Uterus (tissue), 2 donors: ENCODE data around the gene TMEM229B.

Source experiments
- POLR2A ChIP-seq, 2 donors: fragments of 450-650 bp; IDR thresholded peaks; one replicate each; pipeline ENCODE4 v1.6.1; 2016; ENCODE audit warnings: antibody characterized with exemption in 2 of 2, mild to moderate bottlenecking in 1 of 2, moderate library complexity in 1 of 2
- TF ChIP-seq, protein P1 (sequence below), 4 experiments: fragments of 200-600 bp in 2 of 4; fragments of 450-650 bp in 2 of 4; sonication (generic) in 2 of 4; IDR thresholded peaks; one replicate each; pipeline ENCODE4 v1.5.1; 2016 to 2019; ENCODE audit warnings: antibody characterized with exemption in 4 of 4, mild to moderate bottlenecking in 2 of 4, moderate library complexity in 1 of 4

DNA sequence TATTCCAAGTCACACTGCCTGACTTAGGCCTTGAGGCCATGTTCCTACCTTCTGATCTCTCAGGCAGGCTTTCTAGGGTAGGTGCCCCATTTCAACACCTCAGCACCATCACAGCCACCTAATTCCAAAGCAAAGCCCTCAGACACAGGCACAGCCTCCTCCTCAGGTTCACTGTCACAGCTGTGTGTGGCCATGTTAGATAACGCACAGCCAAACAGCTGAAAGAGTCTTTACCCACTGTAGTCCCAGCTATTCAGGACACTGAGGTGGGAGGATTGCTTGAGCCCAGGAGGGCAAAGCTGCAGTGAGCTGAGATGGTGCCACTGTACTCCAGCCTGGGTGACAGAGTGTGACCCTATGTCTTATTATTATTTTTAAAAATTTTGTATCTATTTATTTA lies 7.3 kb upstream of the TMEM229B start:
- TF ChIP-seq, protein P1, sequence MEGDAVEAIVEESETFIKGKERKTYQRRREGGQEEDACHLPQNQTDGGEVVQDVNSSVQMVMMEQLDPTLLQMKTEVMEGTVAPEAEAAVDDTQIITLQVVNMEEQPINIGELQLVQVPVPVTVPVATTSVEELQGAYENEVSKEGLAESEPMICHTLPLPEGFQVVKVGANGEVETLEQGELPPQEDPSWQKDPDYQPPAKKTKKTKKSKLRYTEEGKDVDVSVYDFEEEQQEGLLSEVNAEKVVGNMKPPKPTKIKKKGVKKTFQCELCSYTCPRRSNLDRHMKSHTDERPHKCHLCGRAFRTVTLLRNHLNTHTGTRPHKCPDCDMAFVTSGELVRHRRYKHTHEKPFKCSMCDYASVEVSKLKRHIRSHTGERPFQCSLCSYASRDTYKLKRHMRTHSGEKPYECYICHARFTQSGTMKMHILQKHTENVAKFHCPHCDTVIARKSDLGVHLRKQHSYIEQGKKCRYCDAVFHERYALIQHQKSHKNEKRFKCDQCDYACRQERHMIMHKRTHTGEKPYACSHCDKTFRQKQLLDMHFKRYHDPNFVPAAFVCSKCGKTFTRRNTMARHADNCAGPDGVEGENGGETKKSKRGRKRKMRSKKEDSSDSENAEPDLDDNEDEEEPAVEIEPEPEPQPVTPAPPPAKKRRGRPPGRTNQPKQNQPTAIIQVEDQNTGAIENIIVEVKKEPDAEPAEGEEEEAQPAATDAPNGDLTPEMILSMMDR (IDR thresholded peaks at IDR 0.05): no peak
- no peak for TF ChIP-seq POLR2A (IDR thresholded peaks at IDR 0.05)
